ENCODE measurements around the gene FOXL1.

GRCh38 chr16:86601356-86601755 is 23.0 kb downstream of the FOXL1 start:
- TF ChIP-seq CTCF (IDR thresholded peaks at IDR 0.05) (no peak), POLR2A (IDR thresholded peaks at IDR 0.05) (no peak)

All from uterus (tissue), 2 donors.